Stimulated activated CD4-positive, alpha-beta T cell treated with anti-CD3 and anti-CD28 coated beads, Interleukin-1b, Interleukin-23, amount 100 ng/mL, for 1 hour (primary cell): ENCODE measurements around the gene MYLK2.

Experiments
- DNase-seq, 2 donors: peaks; one replicate each; pipeline ENCODE4 v3.0.0-alpha.2; 2020; ENCODE audit warnings: low read depth in 2 of 2

Gene MYLK2

GRCh38 chr20:31853481-31853880, 34.3 kb downstream of the MYLK2 start:
- DNase-seq: no peak

- DNase-seq: no peak
These were observed 37.4 kb downstream of the MYLK2 start for GRCh38 chr20:31856516-31856915.

- DNase-seq: no peak
These were observed 39.0 kb downstream of the MYLK2 start for GRCh38 chr20:31857861-31858759.

- no peak for DNase-seq
These were observed 39.6 kb downstream of the MYLK2 start for GRCh38 chr20:31858760-31859083.

- DNase-seq: no peak
These were observed 40.3 kb downstream of the MYLK2 start for GRCh38 chr20:31859266-31859997.

- DNase-seq: no peak
These were observed 40.8 kb downstream of the MYLK2 start for GRCh38 chr20:31859998-31860380.

GRCh38 chr20:31860390-31861134, 41.4 kb downstream of the MYLK2 start:
- no peak for DNase-seq

- DNase-seq: no peak
These were observed 41.9 kb downstream of the MYLK2 start for GRCh38 chr20:31861135-31861384.

GRCh38 chr20:31861385-31862156, 42.4 kb downstream of the MYLK2 start:
- peak; percentile 21 to 33 for DNase-seq

GRCh38 chr20:31862157-31862470, 43.0 kb downstream of the MYLK2 start:
- no peak for DNase-seq

GRCh38 chr20:31862506-31862905, 43.4 kb downstream of the MYLK2 start:
- DNase-seq: no peak

GRCh38 chr20:31863296-31864085, 44.3 kb downstream of the MYLK2 start:
- DNase-seq: no peak

GRCh38 chr20:31864521-31865400, 45.6 kb downstream of the MYLK2 start:
- DNase-seq: no peak

GRCh38 chr20:31866221-31866620, 47.1 kb downstream of the MYLK2 start:
- no peak for DNase-seq

GRCh38 chr20:31868853-31869672, 49.9 kb downstream of the MYLK2 start:
- no peak for DNase-seq

- no peak for DNase-seq
These were observed 50.5 kb downstream of the MYLK2 start for GRCh38 chr20:31869673-31869941.

GRCh38 chr20:31869942-31870725, 51.0 kb downstream of the MYLK2 start, which contains the start of the genes DUSP15 and TTLL9:
Gene DUSP15, minus strand, starts transcription at chr20:31870527. Its CDS starts 190 bp downstream, at chr20:31870337.
Gene TTLL9, plus strand, starts transcription at chr20:31870634. Its CDS starts 493 bp downstream, at chr20:31871127.
- no peak for DNase-seq

- no peak for DNase-seq
These were observed 51.8 kb downstream of the MYLK2 start for GRCh38 chr20:31870726-31871617.
